GM08714 (cell line): ENCODE measurements around the gene MLC1.

Experiments
- H3K4me3 ChIP-seq: fragments of 200-500 bp; sonication (Bioruptor generic); 2 replicates; pipeline ENCODE4 v1.5.1; 2014; ENCODE audit warnings: mild to moderate bottlenecking, low read length, inconsistent platforms
- ZNF274 ChIP-seq: IDR thresholded peaks from 2 replicates; pipeline ENCODE4 v1.6.1; 2012; ENCODE audit warnings: mild to moderate bottlenecking, low read depth, low read length

Gene MLC1

DNA sequence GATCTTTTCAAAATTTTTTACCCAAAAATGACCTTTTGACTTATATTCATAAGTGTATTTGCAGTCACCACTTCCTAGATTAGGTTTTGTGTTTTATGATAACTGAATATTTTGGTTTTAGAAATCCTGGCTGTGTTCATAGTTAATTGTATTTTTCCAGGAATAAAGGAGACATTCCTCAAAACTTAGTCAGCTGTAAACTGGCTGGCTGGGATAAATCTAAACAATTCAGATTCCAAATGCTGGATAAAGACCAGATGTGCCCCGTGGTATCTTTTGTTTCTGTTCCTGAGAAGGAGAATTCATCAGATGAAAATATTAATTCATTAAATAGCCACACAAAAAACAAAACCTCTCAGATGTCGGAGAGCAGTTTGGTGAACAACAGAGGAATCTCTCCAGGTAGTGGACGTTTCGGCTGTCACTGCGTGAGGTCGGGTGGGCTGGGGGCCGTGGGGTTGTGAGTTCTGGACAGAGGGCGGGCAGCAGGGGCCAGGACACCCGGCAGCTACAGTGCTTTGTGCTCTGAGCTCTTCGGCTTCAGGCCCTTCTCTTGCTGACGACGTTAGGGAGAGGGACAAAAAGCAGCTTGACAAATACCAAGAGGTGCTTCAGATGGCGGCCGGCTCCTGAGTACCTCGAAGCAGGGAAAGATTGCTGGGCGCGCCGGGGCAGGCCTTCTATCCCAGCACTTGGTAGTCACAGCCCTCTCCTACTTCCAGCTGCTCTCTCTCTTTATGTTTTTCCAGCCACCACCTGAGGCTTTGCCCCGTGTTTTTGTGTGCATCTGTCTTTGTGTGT, 29.2 kb upstream of the MLC1 start:
- no peak overlapping the region for H3K4me3 ChIP-seq

DNA sequence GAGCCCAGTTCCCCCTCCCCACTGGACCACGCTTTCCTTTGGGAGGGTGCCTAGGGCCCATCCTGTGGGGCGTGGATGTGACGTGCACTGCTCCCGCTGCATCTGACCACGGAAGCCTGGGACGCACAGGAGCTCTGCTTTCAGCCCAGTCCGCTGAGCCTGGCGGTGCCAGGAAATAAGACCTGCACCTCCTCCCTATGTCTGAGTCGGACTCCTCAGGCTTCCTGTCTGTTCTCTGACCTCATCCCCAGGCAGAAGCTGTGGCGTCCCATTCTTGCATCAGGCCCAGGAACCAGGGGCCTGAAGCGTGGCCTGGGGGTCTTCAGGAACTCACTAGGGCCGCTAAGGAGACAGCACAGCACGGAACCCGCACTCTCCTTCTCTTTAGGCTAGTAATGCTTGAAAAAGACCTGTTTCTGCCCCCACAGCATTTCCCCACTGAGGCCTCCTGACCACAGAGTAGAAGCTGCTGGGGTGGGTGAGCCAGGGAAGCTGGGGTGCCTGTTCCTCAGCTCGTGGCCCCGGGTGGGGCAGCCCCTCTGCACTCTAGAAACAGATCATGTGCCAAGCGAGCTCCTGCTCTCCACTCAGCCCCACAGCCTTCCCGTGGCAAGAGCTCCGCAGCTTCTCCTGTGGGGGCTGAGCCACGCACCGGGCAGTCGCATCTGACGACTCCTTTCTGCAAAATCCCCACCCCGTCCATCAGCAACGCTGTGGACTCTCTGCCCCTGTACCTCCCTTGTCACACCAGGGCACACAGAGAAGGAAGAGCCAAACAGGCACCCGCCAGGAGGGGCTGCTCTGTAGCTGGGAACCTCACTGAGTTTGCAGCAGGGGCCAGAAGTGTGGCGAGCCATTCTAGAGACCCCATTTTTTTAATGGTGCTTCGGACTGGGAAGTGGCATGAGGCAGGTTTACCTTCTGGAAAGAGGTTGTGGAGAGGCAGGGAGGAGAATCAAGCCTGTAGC, 27.2 kb upstream of the MLC1 start:
- no peak for TF ChIP-seq ZNF274
- no peak overlapping the region for H3K4me3 ChIP-seq

More for the DNA sequence above, 29.2 kb upstream of the MLC1 start:
- TF ChIP-seq ZNF274 = no peak

DNA sequence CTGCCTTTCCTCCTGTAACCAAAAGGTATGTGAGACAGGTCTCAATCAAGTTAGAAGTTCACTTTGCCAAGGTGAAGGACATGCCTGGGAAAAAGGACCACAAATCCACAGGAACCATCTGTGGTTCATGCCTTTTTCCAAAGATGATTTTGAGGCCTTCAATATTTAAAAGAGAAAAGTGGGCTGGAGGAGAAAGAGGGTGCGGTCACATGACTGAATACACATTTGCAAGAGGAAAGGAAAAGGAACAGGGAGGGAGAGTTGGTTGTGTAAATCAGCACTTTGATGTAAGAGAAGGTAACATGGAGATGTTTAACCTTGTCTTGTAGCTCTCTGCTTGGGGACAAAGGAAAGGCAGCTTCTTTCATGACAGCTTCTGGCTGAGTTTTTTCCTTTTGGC, 25.8 kb upstream of the MLC1 start:
- no peak for TF ChIP-seq ZNF274
- H3K4me3 ChIP-seq = no peak overlapping the region

DNA sequence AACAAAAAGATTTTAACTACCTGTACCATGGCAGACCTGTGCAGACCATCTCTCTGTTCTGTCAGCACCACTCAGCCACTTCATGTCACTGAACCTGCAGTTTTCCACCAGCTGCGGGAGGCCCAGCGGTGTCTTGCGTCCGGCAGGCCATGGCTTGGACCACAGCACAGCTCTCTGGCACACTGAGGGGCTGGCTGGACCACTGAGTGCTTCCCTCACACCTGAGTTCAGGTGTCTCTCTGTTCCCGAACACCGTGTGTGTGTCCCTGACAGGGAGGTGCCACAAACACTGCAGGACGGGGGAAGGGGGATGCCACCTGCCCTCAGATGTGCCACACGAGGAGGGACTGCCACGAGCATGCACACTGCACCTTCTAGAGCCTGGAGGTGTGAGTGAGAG, 22.3 kb upstream of the MLC1 start:
- TF ChIP-seq ZNF274 = no peak
- H3K4me3 ChIP-seq = no peak overlapping the region

DNA sequence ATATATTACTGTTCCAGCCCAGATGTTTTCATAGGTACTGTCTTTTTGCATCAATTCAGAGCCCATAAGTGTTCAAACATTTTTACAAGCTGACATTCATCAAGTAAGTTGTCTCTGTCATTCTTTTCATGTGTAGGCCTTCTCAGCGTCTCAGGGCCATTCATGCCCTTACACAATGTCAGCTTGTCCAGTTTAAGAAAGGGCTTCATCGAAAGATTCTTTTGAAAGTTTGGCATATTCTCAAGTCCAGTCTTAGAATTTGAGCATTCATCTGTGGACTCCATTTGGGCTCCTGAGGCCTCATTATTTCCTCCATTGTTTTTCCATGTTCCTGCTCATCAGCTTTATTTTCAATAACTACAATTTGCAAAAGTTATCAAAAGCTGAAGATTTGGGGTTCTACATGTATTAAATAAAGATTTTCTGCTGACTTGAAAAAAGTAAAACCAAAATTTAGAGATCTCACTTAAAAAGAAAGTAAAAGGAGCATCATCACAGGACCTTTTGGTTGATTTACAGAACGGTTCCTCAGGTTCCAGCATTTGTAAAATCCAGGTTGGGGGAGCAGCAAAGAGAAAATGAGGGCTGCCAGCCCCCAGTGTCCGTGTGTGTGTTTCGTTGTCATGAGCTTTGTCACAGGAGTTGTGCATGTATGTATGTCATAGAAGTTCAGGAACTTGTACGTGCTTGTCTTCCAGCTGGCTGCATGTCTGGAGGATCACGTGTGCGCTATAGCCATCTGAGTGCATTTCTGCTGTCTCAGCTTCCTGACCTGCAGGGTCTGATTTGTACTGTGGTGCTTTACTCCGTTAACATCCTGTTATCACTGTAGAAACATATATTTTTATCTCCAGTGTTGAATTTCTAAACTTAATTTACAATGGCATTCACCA, 20.2 kb upstream of the MLC1 start:
- peak overlapping the region; percentile 48; the same call in 1 of the 2 replicates for H3K4me3 ChIP-seq
- no peak for TF ChIP-seq ZNF274

DNA sequence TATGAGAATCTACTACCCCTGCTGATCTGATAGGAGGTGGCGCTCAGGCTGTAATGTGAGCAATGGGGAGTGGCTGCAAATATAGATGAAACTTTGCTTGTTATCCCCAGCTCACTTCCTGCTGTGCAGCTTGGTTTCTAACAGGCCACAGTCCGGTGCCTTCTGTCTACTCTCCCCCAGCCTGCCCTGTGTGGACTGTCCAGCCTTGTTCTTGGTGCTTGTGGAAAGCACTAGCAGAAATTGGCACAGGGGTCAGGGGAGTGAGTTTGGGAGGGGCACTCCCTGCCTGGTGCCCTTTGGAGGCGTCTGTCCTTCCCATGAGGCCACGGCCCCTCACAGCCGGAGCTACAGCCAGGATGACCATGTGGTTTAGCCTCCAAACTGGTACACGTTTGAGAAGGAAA, 18.9 kb upstream of the MLC1 start:
- TF ChIP-seq ZNF274 = no peak

DNA sequence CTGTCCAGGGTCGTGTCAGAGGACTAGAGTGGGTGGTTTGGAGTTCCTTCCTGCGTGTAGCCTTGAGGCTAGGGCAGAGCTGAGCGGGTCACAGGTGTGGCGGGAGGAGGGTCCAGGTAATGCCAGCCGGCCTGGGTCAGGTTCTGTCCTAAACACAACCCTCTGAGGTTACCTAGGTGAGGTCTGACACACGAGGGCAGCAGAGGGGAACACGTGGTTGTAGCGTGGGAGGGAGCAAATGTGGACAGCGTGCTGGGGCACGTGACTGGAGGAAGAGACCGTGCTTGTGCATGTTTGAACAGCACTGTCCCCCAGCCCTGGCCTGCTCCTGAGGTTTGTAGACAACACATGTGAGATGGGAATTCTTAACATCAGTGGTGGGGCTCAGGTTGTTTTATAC, 17.7 kb upstream of the MLC1 start:
- H3K4me3 ChIP-seq = no peak overlapping the region
- no peak for TF ChIP-seq ZNF274

More for the DNA sequence above, 18.9 kb upstream of the MLC1 start:
- no peak overlapping the region for H3K4me3 ChIP-seq

DNA sequence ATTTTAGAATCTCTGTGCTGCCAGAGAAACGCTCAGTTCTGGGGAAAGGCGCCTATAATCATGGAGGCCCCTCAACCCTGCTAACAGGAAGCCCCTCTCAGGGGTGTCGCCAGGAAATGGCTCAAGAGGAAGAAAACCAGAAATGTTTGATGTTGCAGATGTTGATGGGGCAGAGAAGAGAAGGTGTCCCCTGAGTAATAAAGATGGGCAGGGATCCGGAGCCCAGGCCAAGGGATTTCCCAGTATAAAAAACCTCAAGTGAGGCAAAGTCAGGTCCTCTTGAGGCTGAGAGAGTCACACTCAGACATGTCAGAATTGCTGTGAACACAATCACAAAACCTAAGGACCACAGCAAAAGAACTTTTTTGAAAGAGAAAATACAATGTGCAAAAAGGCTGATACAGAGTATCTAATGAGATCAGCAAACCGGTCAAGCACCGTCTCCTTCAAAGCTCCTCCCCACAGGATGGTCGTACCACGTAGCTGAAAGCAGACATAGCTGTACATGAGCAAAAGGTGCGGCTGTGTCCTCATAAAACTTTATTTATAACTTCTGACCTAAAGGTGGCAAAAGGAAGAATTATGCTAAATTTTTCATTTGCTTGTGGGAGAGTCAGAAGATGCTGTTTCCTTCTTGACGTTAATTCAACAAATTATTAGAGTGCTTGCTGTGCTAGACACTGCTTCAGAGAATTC, 16.8 kb upstream of the MLC1 start:
- no peak for TF ChIP-seq ZNF274
- no peak overlapping the region for H3K4me3 ChIP-seq

DNA sequence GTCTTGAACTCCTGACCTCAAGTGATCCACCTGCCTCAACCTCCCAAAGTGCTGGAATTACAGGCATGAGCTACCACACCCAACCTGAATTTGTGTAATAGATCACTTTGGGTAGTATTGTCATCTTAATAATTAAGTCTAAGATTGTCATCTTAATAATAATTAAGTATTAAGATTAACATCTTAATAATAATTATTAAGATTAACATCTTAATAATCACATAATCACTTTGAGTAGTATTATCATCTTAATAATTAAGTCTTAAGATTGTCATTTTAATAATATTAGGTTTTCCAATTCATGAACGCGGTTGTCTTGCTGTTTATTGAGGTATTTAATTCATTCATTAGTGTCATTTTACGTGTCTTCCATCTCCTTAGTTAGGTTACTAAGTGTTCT, 12.8 kb upstream of the MLC1 start:
- TF ChIP-seq ZNF274 = no peak
- no peak overlapping the region for H3K4me3 ChIP-seq

DNA sequence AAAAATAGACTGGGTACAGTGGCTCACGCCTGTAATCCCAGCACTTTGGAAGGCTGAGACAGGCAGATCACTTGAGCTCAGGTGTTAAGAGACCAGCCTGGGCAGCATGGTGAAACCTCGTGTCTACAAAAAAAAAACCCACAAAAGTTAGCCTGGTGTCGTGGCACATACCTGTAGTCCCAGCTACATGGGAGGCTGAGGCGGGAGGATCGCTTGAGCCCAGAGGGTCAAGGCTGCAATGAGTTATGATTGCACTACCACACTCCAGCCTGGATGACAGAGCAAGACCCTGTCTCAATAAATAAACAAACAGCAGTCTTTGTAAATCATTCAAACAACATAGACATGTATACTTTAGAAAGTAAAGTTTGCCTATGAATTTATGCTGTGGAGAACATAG, 7.1 kb upstream of the MLC1 start:
- no peak for TF ChIP-seq ZNF274
- H3K4me3 ChIP-seq = no peak overlapping the region

DNA sequence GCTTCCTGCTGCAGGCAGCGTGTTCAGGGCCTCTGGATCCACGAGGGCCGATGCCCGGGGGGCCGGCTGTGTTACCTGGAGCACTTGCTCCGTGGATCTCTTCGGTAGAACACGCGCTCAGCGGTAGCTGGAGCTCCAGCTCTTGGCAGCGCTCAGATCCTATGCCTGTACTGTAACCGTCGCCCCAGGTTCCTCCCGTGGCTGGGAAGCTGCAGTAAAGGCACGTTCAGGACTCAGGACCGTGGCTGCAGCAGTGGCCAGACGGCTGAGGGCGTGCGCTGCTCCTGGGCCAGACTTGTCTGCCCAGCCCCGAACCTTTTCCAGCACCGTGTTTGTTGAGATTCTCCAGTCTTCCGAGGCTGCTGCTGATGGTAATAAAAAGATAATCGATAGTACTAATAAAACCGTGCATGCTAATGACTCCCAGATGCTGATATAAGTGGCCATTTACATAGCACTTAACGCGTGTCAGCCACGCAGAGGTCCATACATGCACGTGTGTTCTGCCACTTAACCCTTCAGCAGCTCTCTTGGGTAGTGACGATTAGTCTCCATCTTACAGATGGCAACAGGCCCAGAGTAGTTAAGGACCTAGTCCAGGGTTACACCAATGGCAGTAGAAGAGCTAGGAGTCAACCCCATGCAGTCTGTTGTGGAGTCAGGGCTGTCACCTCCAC, 6.0 kb upstream of the MLC1 start:
- TF ChIP-seq ZNF274 = no peak
- H3K4me3 ChIP-seq = no peak overlapping the region

DNA sequence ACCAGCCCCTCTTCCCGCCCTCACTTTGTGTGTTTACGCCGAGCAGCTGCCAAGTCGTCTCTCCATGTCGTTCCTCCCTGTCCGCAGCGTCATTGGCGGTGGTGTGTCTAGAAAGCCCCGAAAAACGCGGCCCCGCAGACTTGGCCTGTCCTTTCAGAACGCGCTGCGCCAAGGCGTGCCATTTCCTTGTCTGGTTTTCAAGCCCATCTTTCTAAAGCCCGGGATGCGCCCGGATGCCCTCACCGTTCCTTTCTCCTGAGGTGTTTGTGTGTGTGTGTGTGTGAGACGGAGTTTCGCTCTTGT, 5.1 kb upstream of the MLC1 start:
- TF ChIP-seq ZNF274 = no peak
- no peak overlapping the region for H3K4me3 ChIP-seq
